ENCODE measurements around the gene RTN4R.

GRCh38 chr22:20245577-20246367, 22.3 kb downstream of the RTN4R start:
- TF ChIP-seq CTCF (conservative IDR thresholded peaks at IDR 0.05 in 1 of 2, IDR thresholded peaks at IDR 0.05 in 1 of 2; ENCODE audit: low read depth in 1 of 2, low read length in 2 of 2) (no peak), EZH2 (IDR thresholded peaks at IDR 0.05; ENCODE audit: low read length, missing control alignments) (no peak)

Data from fibroblast of lung (primary cell).